Glutamatergic neuron (in vitro differentiated cells): ENCODE results near the gene VDAC2. TPM values are rescaled to one million over a fixed set of nuclear protein-coding genes. Genes with fewer than 3 reads are reported as not detected.

Source experiments
- DNase-seq: peaks from one replicate; pipeline ENCODE4 v3.0.0; 2022
- H3K27ac Mint-ChIP-seq: one replicate; pipeline ENCODE4 v1.8.0; 2020; ENCODE audit warnings: mild to moderate bottlenecking, mixed read lengths, inconsistent platforms; ENCODE audit not compliant: unreplicated experiment
- H3K27me3 Mint-ChIP-seq: one replicate; pipeline ENCODE4 v1.8.0; 2020; ENCODE audit warnings: mild to moderate bottlenecking, moderate library complexity, mixed read lengths, inconsistent platforms; ENCODE audit not compliant: unreplicated experiment
- H3K36me3 Mint-ChIP-seq: one replicate; pipeline ENCODE4 v1.8.0; 2020; ENCODE audit warnings: mild to moderate bottlenecking, mixed read lengths, inconsistent platforms; ENCODE audit not compliant: unreplicated experiment
- H3K4me1 Mint-ChIP-seq: one replicate; pipeline ENCODE4 v1.8.0; 2020; ENCODE audit warnings: mild to moderate bottlenecking, low read depth, mixed read lengths, inconsistent platforms; ENCODE audit not compliant: unreplicated experiment
- H3K4me3 Mint-ChIP-seq: one replicate; pipeline ENCODE4 v1.8.0; 2020; ENCODE audit warnings: mild to moderate bottlenecking, mixed read lengths, inconsistent platforms; ENCODE audit not compliant: unreplicated experiment
- H3K9me3 Mint-ChIP-seq: one replicate; pipeline ENCODE4 v1.8.0; 2020; ENCODE audit warnings: mild to moderate bottlenecking, moderate library complexity, mixed read lengths, inconsistent platforms; ENCODE audit not compliant: unreplicated experiment
- CTCF ChIP-seq: fragments of 200-600 bp; sonication (generic); IDR thresholded peaks from one replicate; pipeline ENCODE4 v1.5.0; 2021; ENCODE audit not compliant: partially characterized antibody, unreplicated experiment
- total RNA-seq: library from RNA; stranded (reverse); fragmentation: NEBNext Ultra II Directional; extraction: Animal tissue kit (Norgen Biotek cat#: 25700); gene quantifications from one replicate; pipeline ENCODE4 v1.2.1, GENCODE V29; 2021; ENCODE audit not compliant: unreplicated experiment

Gene VDAC2
- total RNA-seq, 1 donor from 2014 or later = 264 TPM

GRCh38 chr10:75170215-75170614 is 40.4 kb upstream of the VDAC2 start:
- H3K9me3 Mint-ChIP-seq = no peaks in the 10 kb centered on the region
- DNase-seq = no peak
- no peak for TF ChIP-seq CTCF
- H3K4me3 Mint-ChIP-seq = no peak overlapping the region
- no peaks in the 10 kb centered on the region for H3K4me1 Mint-ChIP-seq
- H3K27me3 Mint-ChIP-seq = no peaks in the 10 kb centered on the region
- no peak overlapping the region for H3K27ac Mint-ChIP-seq
- H3K36me3 Mint-ChIP-seq = peaks cover 5% of the 10 kb centered on the region

DNA sequence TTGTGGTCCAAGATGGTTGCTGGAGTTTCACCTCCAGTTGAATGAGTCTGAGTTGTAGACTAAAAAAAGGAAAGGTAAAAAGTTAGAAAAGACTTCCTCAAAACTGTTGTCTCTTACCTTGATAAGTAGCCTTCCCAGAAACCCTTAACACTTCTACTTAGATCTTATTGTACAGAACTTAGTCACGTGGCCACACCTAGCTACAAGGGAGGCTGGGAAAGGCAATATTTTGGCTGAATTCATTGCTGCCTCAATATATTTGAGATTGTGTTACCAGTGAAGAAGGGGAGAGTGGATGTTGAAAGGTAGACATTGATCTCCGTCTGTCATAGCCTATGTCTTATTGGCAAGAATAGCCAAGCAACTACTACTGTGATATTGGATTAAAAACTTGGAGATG is 35.5 kb upstream of the VDAC2 start:
- Mint-ChIP-seq H3K4me3 (no peak overlapping the region), H3K9me3 (no peaks in the 10 kb centered on the region), H3K36me3 (no peaks in the 10 kb centered on the region), H3K27me3 (no peaks in the 10 kb centered on the region), H3K4me1 (no peaks in the 10 kb centered on the region), H3K27ac (no peak overlapping the region)
- no peak for TF ChIP-seq CTCF
- no peak for DNase-seq

- H3K27ac Mint-ChIP-seq = no peak overlapping the region
- DNase-seq = no peak
- no peaks in the 10 kb centered on the region for H3K9me3 Mint-ChIP-seq
- no peaks in the 10 kb centered on the region for H3K36me3 Mint-ChIP-seq
- TF ChIP-seq CTCF = no peak
- H3K4me3 Mint-ChIP-seq = no peak overlapping the region
- H3K27me3 Mint-ChIP-seq = no peaks in the 10 kb centered on the region
- H3K4me1 Mint-ChIP-seq = no peaks in the 10 kb centered on the region
Measured at GRCh38 chr10:75176046-75176445, 34.5 kb upstream of the VDAC2 start.

DNA sequence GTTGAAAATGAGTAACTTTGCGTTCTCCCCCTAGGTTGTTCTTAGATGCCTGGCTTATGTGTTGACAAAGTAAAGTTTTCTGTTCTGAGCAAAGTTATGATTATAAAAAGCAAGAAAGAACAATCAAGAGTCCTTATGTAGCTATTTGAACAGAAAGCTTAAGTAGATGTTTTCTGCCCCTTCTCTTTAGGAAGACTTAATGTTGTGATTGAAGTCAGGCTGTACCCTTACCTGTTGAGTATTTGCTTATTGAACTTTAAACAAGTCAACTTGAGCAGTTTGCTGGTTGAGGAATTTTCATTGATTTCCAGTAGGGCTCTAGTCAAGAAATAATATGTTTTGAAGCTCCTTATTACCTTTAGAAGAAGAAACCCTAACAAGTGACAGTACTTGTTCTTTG is 33.9 kb upstream of the VDAC2 start:
- H3K9me3 Mint-ChIP-seq = no peaks in the 10 kb centered on the region
- no peak overlapping the region for H3K27ac Mint-ChIP-seq
- H3K27me3 Mint-ChIP-seq = no peaks in the 10 kb centered on the region
- no peak for TF ChIP-seq CTCF
- no peaks in the 10 kb centered on the region for H3K4me1 Mint-ChIP-seq
- H3K36me3 Mint-ChIP-seq = no peaks in the 10 kb centered on the region
- DNase-seq = no peak
- H3K4me3 Mint-ChIP-seq = no peak overlapping the region

- no peaks in the 10 kb centered on the region for H3K27me3 Mint-ChIP-seq
- no peaks in the 10 kb centered on the region for H3K36me3 Mint-ChIP-seq
- no peaks in the 10 kb centered on the region for H3K4me1 Mint-ChIP-seq
- no peak overlapping the region for H3K4me3 Mint-ChIP-seq
- no peak for DNase-seq
- TF ChIP-seq CTCF = no peak
- H3K27ac Mint-ChIP-seq = no peak overlapping the region
- peaks cover 2% of the 10 kb centered on the region for H3K9me3 Mint-ChIP-seq
Measured at GRCh38 chr10:75179657-75180177, 30.9 kb upstream of the VDAC2 start.
